SK-N-SH treated with all-trans-retinoic acid at 6 μM for 48 hours (cell line): ENCODE data around the gene BACH1.

Experiments
- ATAC-seq: fragments of 200-7000 bp; cut with Tn5 transposase; 3 replicates; pipeline ENCODE4 v1.9.1; 2020; ENCODE audit warnings: mild to moderate bottlenecking, moderate library complexity
- BACH2 ChIP-seq: fragments of 250-450 bp; sonication (Bioruptor Pico); IDR thresholded peaks from 2 replicates; pipeline ENCODE4 v1.9.0; 2021; ENCODE audit warnings: mild to moderate bottlenecking, borderline replicate concordance
- CSDC2 ChIP-seq: fragments of 250-450 bp; sonication (Bioruptor Pico); IDR thresholded peaks from 2 replicates; pipeline ENCODE4 v1.5.0; 2020; ENCODE audit warnings: mild to moderate bottlenecking, moderate library complexity
- GLIS3 ChIP-seq: fragments of 250-450 bp; sonication (Bioruptor Pico); IDR thresholded peaks from 2 replicates; pipeline ENCODE4 v1.5.0; 2020; ENCODE audit warnings: mild to moderate bottlenecking, moderate library complexity
- ISL1 ChIP-seq: fragments of 250-450 bp; sonication (Bioruptor Pico); IDR thresholded peaks from 2 replicates; pipeline ENCODE4 v2.1.2; 2022; ENCODE audit warnings: mild to moderate bottlenecking, moderate library complexity
- PPARA ChIP-seq: fragments of 250-450 bp; sonication (Bioruptor Pico); IDR thresholded peaks from 2 replicates; pipeline ENCODE4 v1.5.0; 2020; ENCODE audit warnings: mild to moderate bottlenecking, borderline replicate concordance
- RARB ChIP-seq: fragments of 250-450 bp; sonication (Bioruptor Pico); IDR thresholded peaks from 2 replicates; pipeline ENCODE4 v1.8.0; 2021; ENCODE audit warnings: mild to moderate bottlenecking, moderate library complexity
- TCF4 ChIP-seq: fragments of 250-450 bp; sonication (Bioruptor Pico); IDR thresholded peaks from 2 replicates; pipeline ENCODE4 v1.8.0; 2021; ENCODE audit warnings: mild to moderate bottlenecking, moderate library complexity, borderline replicate concordance
- TOX ChIP-seq: fragments of 250-450 bp; sonication (Bioruptor Pico); IDR thresholded peaks from 2 replicates; pipeline ENCODE4 v1.8.0; 2021; ENCODE audit warnings: mild to moderate bottlenecking, moderate library complexity, borderline replicate concordance
- ZC3H10 ChIP-seq: fragments of 250-450 bp; sonication (Bioruptor Pico); IDR thresholded peaks from 2 replicates; pipeline ENCODE4 v1.5.1; 2021; ENCODE audit warnings: mild to moderate bottlenecking, moderate library complexity
- ZFP3 ChIP-seq: fragments of 250-450 bp; sonication (Bioruptor Pico); IDR thresholded peaks from 2 replicates; pipeline ENCODE4 v1.5.0; 2020; ENCODE audit warnings: mild to moderate bottlenecking, moderate library complexity
- ZFP30 ChIP-seq: fragments of 450-650 bp; formaldehyde crosslinking; IDR thresholded peaks from 2 replicates; pipeline ENCODE4 v1.5.0; 2022; ENCODE audit warnings: mild to moderate bottlenecking, moderate library complexity
- ZNF70 ChIP-seq: fragments of 450-650 bp; formaldehyde crosslinking; IDR thresholded peaks from 2 replicates; pipeline ENCODE4 v1.5.0; 2020; ENCODE audit warnings: mild to moderate bottlenecking, moderate library complexity
- ZNF8 ChIP-seq: fragments of 450-650 bp; formaldehyde crosslinking; IDR thresholded peaks from 2 replicates; pipeline ENCODE4 v1.5.0; 2020; ENCODE audit warnings: mild to moderate bottlenecking, moderate library complexity
- TF ChIP-seq, protein P1 (sequence below): fragments of 250-450 bp; sonication (Bioruptor Pico); IDR thresholded peaks from 2 replicates; pipeline ENCODE4 v1.8.0; 2020; ENCODE audit warnings: mild to moderate bottlenecking, moderate library complexity, borderline replicate concordance
- TF ChIP-seq, protein P2 (sequence below): fragments of 250-450 bp; sonication (Bioruptor Pico); IDR thresholded peaks from 2 replicates; pipeline ENCODE4 v1.5.1; 2021; ENCODE audit warnings: mild to moderate bottlenecking, moderate library complexity
- TF ChIP-seq, protein P3 (sequence below): fragments of 250-450 bp; sonication (Bioruptor Pico); IDR thresholded peaks from 2 replicates; pipeline ENCODE4 v1.8.0; 2021; ENCODE audit warnings: low read depth, mild to moderate bottlenecking, moderate library complexity, borderline replicate concordance
- TF ChIP-seq, protein P4 (sequence below): fragments of 250-450 bp; sonication (Bioruptor Pico); IDR thresholded peaks from 2 replicates; pipeline ENCODE4 v1.5.1; 2020; ENCODE audit warnings: low read depth, mild to moderate bottlenecking, moderate library complexity

BACH1 gene

DNA sequence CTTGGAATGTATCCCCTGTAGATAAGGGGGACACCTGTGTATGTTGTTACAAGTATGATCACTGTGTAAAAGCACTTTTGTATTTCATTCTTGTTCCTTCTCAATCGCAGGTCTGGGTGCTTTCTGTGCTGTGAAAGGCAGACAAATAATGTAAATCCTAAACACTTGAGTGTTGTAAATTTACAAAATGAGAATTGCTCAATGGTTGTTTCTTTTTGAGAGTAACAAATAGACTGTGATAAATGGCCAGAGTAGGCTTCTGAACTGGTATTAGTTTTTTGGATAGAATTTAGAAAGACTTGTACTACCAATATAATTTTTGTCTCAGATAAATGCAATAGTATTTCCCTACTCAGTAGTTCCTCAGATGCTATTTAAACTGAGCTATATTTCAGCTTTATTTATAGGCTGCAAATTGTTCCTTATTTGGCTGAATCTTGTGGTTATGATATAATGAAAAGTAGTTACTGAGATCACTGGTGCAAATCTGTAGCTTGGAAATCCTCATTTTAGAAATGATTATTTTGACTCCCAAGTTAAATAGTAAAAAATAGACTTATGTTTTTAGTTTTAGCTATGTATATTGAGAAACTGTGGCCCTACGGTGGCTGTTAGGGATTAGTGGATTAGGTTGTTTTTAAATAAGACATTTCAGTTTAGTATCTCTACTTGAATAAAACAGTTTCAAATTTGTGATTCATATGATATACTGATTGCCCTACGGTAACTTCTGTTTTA is 9.2 kb downstream of the BACH1 start (continued):
- no peak for TF ChIP-seq TCF4 (CRISPR knock-in tag)
- TF ChIP-seq, protein P1, sequence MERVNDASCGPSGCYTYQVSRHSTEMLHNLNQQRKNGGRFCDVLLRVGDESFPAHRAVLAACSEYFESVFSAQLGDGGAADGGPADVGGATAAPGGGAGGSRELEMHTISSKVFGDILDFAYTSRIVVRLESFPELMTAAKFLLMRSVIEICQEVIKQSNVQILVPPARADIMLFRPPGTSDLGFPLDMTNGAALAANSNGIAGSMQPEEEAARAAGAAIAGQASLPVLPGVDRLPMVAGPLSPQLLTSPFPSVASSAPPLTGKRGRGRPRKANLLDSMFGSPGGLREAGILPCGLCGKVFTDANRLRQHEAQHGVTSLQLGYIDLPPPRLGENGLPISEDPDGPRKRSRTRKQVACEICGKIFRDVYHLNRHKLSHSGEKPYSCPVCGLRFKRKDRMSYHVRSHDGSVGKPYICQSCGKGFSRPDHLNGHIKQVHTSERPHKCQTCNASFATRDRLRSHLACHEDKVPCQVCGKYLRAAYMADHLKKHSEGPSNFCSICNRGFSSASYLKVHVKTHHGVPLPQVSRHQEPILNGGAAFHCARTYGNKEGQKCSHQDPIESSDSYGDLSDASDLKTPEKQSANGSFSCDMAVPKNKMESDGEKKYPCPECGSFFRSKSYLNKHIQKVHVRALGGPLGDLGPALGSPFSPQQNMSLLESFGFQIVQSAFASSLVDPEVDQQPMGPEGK (CRISPR knock-in tag), result no peak
- no peak for TF ChIP-seq ZFP30 (CRISPR knock-in tag)
- no peak for TF ChIP-seq ISL1 (CRISPR knock-in tag)
- no peak for TF ChIP-seq GLIS3
- TF ChIP-seq ZC3H10, result no peak
- TF ChIP-seq ZNF70 (CRISPR knock-in tag), result no peak

DNA sequence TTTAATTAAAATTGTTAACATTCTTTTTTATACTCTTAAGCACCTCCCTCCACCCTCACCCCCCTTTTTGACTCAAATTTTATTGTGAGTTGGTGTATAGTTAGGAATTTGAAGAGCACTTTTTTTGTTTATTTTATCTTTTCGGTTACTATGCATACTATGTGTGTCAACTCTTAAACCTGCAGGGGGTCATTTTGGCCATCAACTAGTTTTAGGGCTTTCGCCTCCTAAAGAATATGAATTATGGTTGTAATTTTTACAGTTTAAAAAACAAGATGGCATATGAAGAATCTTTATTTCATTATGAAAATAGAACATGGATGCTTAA is 9.7 kb downstream of the BACH1 start:
- ATAC-seq, result no peak

DNA sequence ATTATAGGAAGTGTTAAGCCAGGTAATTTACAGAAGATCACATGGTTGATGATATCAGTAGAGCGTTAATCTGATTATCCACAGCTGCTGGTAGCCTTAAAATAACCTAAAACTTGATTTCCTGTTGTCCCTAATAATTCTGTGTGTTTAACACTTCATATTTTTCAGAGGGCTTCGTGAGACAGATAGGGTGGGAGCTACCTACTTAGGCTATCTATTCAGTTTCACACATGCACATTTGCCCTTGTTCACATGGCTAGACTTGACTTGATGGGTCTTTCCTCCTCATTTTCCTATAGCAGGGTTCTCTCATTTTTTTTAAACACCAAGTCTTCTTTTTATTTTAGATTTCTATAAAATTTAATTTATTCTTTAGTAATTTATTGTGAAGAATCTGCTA is 11.0 kb downstream of the BACH1 start:
- TF ChIP-seq PPARA (CRISPR knock-in tag), result no peak
- no peak for TF ChIP-seq ISL1 (CRISPR knock-in tag)
- no peak for ATAC-seq

More for the DNA sequence above, 9.7 kb downstream of the BACH1 start:
- TF ChIP-seq ZNF70 (CRISPR knock-in tag), result no peak
- TF ChIP-seq, protein P2, sequence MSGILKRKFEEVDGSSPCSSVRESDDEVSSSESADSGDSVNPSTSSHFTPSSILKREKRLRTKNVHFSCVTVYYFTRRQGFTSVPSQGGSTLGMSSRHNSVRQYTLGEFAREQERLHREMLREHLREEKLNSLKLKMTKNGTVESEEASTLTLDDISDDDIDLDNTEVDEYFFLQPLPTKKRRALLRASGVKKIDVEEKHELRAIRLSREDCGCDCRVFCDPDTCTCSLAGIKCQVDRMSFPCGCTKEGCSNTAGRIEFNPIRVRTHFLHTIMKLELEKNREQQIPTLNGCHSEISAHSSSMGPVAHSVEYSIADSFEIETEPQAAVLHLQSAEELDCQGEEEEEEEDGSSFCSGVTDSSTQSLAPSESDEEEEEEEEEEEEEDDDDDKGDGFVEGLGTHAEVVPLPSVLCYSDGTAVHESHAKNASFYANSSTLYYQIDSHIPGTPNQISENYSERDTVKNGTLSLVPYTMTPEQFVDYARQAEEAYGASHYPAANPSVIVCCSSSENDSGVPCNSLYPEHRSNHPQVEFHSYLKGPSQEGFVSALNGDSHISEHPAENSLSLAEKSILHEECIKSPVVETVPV, result no peak
- TF ChIP-seq, protein P3, sequence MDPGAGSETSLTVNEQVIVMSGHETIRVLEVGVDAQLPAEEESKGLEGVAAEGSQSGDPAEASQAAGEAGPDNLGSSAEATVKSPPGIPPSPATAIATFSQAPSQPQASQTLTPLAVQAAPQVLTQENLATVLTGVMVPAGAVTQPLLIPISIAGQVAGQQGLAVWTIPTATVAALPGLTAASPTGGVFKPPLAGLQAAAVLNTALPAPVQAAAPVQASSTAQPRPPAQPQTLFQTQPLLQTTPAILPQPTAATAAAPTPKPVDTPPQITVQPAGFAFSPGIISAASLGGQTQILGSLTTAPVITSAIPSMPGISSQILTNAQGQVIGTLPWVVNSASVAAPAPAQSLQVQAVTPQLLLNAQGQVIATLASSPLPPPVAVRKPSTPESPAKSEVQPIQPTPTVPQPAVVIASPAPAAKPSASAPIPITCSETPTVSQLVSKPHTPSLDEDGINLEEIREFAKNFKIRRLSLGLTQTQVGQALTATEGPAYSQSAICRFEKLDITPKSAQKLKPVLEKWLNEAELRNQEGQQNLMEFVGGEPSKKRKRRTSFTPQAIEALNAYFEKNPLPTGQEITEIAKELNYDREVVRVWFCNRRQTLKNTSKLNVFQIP (CRISPR knock-in tag), result no peak
- no peak for TF ChIP-seq GLIS3
- no peak for TF ChIP-seq ZFP30 (CRISPR knock-in tag)
- no peak for TF ChIP-seq CSDC2
- no peak for TF ChIP-seq ZC3H10
- peak; percentile 44 for TF ChIP-seq ISL1 (CRISPR knock-in tag)

DNA sequence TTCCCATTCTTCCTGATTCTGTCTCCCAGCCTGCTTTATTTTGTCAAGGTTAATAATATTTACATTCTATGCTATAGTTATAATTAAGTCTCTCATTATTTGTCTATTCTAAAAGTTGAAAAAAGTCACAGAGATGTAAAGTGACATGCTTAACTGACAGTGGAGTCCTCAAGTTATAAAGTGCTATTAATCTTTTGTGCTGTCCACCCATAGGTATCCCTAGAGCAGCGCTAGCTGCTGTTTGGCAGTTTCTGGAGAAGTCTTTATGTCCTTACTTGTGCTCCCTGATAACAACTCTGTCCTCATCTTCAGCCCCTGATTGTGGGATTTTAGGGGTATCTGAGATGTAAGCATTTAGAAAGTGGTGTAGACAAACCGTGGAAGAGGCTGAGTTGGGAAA is 13.1 kb downstream of the BACH1 start:
- no peak for ATAC-seq
- TF ChIP-seq, protein P4, sequence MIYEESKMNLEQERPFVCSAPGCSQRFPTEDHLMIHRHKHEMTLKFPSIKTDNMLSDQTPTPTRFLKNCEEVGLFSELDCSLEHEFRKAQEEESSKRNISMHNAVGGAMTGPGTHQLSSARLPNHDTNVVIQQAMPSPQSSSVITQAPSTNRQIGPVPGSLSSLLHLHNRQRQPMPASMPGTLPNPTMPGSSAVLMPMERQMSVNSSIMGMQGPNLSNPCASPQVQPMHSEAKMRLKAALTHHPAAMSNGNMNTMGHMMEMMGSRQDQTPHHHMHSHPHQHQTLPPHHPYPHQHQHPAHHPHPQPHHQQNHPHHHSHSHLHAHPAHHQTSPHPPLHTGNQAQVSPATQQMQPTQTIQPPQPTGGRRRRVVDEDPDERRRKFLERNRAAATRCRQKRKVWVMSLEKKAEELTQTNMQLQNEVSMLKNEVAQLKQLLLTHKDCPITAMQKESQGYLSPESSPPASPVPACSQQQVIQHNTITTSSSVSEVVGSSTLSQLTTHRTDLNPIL (CRISPR knock-in tag), result no peak
- TF ChIP-seq ISL1 (CRISPR knock-in tag) (no peak), BACH2 (no peak), ZFP30 (CRISPR knock-in tag) (no peak), TOX (CRISPR knock-in tag) (no peak), RARB (CRISPR knock-in tag) (no peak)

DNA sequence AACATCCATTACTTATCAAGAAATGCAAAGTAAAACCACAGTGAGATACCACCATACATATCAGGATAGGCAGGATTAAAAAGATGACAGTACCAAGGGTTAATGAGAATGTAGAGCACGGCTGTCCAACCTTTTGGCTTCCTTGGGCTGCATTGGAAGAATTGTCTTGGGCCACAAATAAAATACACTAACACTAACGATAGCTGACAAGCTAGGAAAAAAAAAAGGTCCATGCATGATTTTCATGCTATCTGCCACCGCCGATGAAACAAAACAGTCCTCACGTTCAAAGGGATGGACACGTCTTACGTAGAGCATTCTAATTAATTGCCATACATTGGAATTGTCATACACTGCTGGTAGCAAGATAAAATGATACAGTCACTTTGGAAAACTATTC is 14.3 kb downstream of the BACH1 start:
- ATAC-seq, result no peak
- no peak for TF ChIP-seq CSDC2
- TF ChIP-seq ISL1 (CRISPR knock-in tag), result no peak
- no peak for TF ChIP-seq ZNF70 (CRISPR knock-in tag)
- TF ChIP-seq, protein P1 (CRISPR knock-in tag), result no peak
- no peak for TF ChIP-seq ZNF8 (CRISPR knock-in tag)
- no peak for TF ChIP-seq ZFP3
